Activated CD4-positive, CD25-positive, alpha-beta regulatory T cell treated with anti-CD3 and anti-CD28 coated beads, Interleukin-2, amount 50 U/mL, for 72 hours (primary cell): ENCODE data around the gene KANK2.
A peak's percentile ranks its signal among the peaks of the same experiment; 100 is the strongest.

ENCODE experiments used
- DNase-seq: peaks from one replicate; pipeline ENCODE4 v3.0.0; 2021

KANK2 gene

GRCh38 chr19:11197291-11198174 is at the start of gene KANK2:
TSS of gene KANK2 (minus strand) at chr19:11197545. CDS start at chr19:11194511, 3,034 bp downstream.
- DNase-seq: peak; percentile 79

GRCh38 chr19:11246941-11247340 is 49.6 kb upstream of the KANK2 start:
- DNase-seq: no peak

- DNase-seq: no peak
These were observed 47.7 kb upstream of the KANK2 start for GRCh38 chr19:11244846-11245589.

GRCh38 chr19:11243798-11244169 is 46.4 kb upstream of the KANK2 start:
- DNase-seq: no peak

- peak; percentile 94 for DNase-seq
These were observed 45.8 kb upstream of the KANK2 start for GRCh38 chr19:11242864-11243797.

GRCh38 chr19:11242025-11242424 is 44.7 kb upstream of the KANK2 start:
- DNase-seq: no peak

- DNase-seq: no peak
These were observed 42.7 kb upstream of the KANK2 start for GRCh38 chr19:11240008-11240444.

GRCh38 chr19:11239377-11240000 is 42.1 kb upstream of the KANK2 start, which contains the start of gene ANGPTL8:
TSS of gene ANGPTL8 (plus strand) at chr19:11239619. CDS start at chr19:11239638, 19 bp downstream.
- DNase-seq: no peak

GRCh38 chr19:11238781-11239376 is 41.5 kb upstream of the KANK2 start:
- no peak for DNase-seq

GRCh38 chr19:11238041-11238440 is 40.7 kb upstream of the KANK2 start:
- no peak for DNase-seq

GRCh38 chr19:11237321-11237720 is 40.0 kb upstream of the KANK2 start:
- no peak for DNase-seq

- DNase-seq: no peak
These were observed 39.3 kb upstream of the KANK2 start for GRCh38 chr19:11236324-11237301.

GRCh38 chr19:11234486-11235075 is 37.2 kb upstream of the KANK2 start:
- DNase-seq: no peak

GRCh38 chr19:11233073-11233472 is 35.7 kb upstream of the KANK2 start:
- DNase-seq: no peak

- DNase-seq: no peak
These were observed 35.2 kb upstream of the KANK2 start for GRCh38 chr19:11232555-11232954.

GRCh38 chr19:11230621-11231386 is 33.5 kb upstream of the KANK2 start:
- DNase-seq: no peak

GRCh38 chr19:11227195-11227886 is 30.0 kb upstream of the KANK2 start:
- peak; percentile 34 for DNase-seq

GRCh38 chr19:11226716-11227166 is 29.4 kb upstream of the KANK2 start:
- no peak for DNase-seq

GRCh38 chr19:11225815-11226214 is 28.5 kb upstream of the KANK2 start:
- DNase-seq: no peak
